ENCODE measurements around the gene ANTKMT.

ANTKMT gene

GRCh38 chr16:729768-730665, 9.1 kb downstream of the ANTKMT start:
- no peak for ATAC-seq
- TF ChIP-seq ZNF565 (CRISPR knock-in tag; conservative IDR thresholded peaks at IDR 0.05; ENCODE audit: low read depth) (0 out of 2 replicates have a peak, but pooled peaks have one; percentile 26), CSDC2 (CRISPR knock-in tag; IDR thresholded peaks at IDR 0.05) (no peak), TOX (CRISPR knock-in tag; IDR thresholded peaks at IDR 0.05; ENCODE audit: borderline replicate concordance) (no peak), BACH2 (CRISPR knock-in tag; IDR thresholded peaks at IDR 0.05; ENCODE audit: borderline replicate concordance) (no peak), TCF4 (CRISPR knock-in tag; IDR thresholded peaks at IDR 0.05; ENCODE audit: borderline replicate concordance) (no peak), ZFP3 (CRISPR knock-in tag; IDR thresholded peaks at IDR 0.05) (no peak), ZNF8 (CRISPR knock-in tag; IDR thresholded peaks at IDR 0.05) (no peak)

GRCh38 chr16:730666-731509, 9.9 kb downstream of the ANTKMT start:
- TF ChIP-seq PPARA (CRISPR knock-in tag; IDR thresholded peaks at IDR 0.05; ENCODE audit: borderline replicate concordance) (no peak), SNAI2 (CRISPR knock-in tag; IDR thresholded peaks at IDR 0.05) (no peak), CSRNP3 (CRISPR knock-in tag; IDR thresholded peaks at IDR 0.05) (no peak), ZNF8 (CRISPR knock-in tag; IDR thresholded peaks at IDR 0.05) (no peak), CSDC2 (CRISPR knock-in tag; IDR thresholded peaks at IDR 0.05) (no peak), ZNF565 (CRISPR knock-in tag; conservative IDR thresholded peaks at IDR 0.05; ENCODE audit: low read depth) (no peak)
- no peak for ATAC-seq

GRCh38 chr16:732332-732731, 11.4 kb downstream of the ANTKMT start:
- TF ChIP-seq TCF4 (CRISPR knock-in tag; IDR thresholded peaks at IDR 0.05; ENCODE audit: borderline replicate concordance) (no peak), ZNF8 (CRISPR knock-in tag; IDR thresholded peaks at IDR 0.05) (no peak), ZNF70 (CRISPR knock-in tag; IDR thresholded peaks at IDR 0.05) (no peak), OSR1 (CRISPR knock-in tag; IDR thresholded peaks at IDR 0.05) (no peak), CSRNP3 (CRISPR knock-in tag; IDR thresholded peaks at IDR 0.05) (no peak), RARB (CRISPR knock-in tag; IDR thresholded peaks at IDR 0.05) (no peak), ZFP30 (CRISPR knock-in tag; IDR thresholded peaks at IDR 0.05) (no peak), ISL1 (CRISPR knock-in tag; IDR thresholded peaks at IDR 0.05) (no peak)
- TF ChIP-seq, protein P1, sequence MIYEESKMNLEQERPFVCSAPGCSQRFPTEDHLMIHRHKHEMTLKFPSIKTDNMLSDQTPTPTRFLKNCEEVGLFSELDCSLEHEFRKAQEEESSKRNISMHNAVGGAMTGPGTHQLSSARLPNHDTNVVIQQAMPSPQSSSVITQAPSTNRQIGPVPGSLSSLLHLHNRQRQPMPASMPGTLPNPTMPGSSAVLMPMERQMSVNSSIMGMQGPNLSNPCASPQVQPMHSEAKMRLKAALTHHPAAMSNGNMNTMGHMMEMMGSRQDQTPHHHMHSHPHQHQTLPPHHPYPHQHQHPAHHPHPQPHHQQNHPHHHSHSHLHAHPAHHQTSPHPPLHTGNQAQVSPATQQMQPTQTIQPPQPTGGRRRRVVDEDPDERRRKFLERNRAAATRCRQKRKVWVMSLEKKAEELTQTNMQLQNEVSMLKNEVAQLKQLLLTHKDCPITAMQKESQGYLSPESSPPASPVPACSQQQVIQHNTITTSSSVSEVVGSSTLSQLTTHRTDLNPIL (CRISPR knock-in tag; IDR thresholded peaks at IDR 0.05; ENCODE audit: low read depth), result no peak
- TF ChIP-seq, protein P2, sequence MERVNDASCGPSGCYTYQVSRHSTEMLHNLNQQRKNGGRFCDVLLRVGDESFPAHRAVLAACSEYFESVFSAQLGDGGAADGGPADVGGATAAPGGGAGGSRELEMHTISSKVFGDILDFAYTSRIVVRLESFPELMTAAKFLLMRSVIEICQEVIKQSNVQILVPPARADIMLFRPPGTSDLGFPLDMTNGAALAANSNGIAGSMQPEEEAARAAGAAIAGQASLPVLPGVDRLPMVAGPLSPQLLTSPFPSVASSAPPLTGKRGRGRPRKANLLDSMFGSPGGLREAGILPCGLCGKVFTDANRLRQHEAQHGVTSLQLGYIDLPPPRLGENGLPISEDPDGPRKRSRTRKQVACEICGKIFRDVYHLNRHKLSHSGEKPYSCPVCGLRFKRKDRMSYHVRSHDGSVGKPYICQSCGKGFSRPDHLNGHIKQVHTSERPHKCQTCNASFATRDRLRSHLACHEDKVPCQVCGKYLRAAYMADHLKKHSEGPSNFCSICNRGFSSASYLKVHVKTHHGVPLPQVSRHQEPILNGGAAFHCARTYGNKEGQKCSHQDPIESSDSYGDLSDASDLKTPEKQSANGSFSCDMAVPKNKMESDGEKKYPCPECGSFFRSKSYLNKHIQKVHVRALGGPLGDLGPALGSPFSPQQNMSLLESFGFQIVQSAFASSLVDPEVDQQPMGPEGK (CRISPR knock-in tag; IDR thresholded peaks at IDR 0.05; ENCODE audit: borderline replicate concordance), result no peak
- ATAC-seq, result no peak

DNA sequence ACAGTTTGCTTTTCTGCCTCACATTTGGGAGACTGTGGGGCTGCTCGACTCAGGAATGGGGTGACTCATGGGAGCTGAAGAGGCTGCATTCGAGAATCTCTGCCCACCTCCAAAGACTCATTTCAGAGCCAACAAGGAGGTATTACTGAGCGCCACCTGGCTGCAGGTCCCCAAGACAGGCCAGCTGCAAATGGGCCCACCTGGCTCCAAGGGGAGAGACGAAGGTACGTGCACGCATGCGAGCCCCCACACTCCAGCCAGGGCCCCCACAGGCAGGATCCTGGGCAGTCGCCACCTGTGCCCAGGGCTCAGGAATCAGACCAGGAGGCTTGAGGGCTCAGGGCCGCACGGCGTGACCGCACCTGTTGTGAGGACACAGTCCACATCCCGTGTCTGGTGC, 12.0 kb downstream of the ANTKMT start:
- TF ChIP-seq ESRRG (CRISPR knock-in tag; IDR thresholded peaks at IDR 0.05) (no peak), ISL1 (CRISPR knock-in tag; IDR thresholded peaks at IDR 0.05) (no peak), OSR1 (CRISPR knock-in tag; IDR thresholded peaks at IDR 0.05) (no peak), TCF4 (CRISPR knock-in tag; IDR thresholded peaks at IDR 0.05; ENCODE audit: borderline replicate concordance) (no peak), POU6F1 (CRISPR knock-in tag; IDR thresholded peaks at IDR 0.05; ENCODE audit: borderline replicate concordance, low read depth) (no peak), SNAI2 (CRISPR knock-in tag; IDR thresholded peaks at IDR 0.05) (no peak), ZFP30 (CRISPR knock-in tag; IDR thresholded peaks at IDR 0.05) (no peak), ZFP3 (CRISPR knock-in tag; IDR thresholded peaks at IDR 0.05) (no peak), TSHZ2 (CRISPR knock-in tag; IDR thresholded peaks at IDR 0.05) (no peak)
- ATAC-seq, result no peak
